Measurements from ENCODE around the gene ZNF581.

Gene ZNF581

DNA sequence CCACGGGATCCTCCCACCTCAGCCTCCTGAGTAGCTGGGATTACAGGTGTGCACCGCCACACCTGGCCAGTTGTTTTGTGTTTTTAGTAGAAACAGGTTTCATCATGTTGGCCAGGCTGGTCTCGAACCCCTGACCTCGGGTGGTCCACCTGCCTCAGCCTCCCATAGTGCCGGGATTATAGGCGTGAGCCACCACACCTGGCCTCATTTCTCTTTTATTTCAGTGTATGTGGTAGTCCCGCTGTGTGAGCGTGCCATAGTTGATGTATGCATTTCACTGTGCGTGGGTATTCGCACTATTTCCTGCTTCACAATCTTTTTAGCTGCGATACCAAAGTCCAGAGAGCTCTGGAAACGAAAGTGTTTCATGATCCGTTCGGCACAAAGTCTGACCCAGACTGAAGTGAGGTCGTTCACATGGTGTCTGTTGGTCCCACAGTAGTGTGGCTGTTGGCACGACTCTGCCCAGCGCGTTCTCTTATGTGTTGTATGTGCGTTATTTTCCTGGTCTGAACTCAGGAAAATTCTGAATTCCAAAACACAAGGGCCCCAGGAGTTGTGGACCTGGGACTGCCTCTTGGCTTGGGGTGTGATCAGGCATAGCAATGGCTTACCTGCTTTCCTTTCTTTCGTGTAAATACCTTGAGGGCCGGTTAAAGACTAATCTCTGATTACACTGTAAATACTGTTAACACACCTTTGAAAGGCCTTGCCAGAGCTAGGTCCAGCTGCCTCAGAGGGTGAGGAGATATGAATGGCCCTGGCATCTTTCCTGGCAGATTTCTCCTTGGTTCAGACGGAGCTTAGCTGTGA, 40.2 kb downstream of the ZNF581 start:
- DNase-seq: no peak

DNA sequence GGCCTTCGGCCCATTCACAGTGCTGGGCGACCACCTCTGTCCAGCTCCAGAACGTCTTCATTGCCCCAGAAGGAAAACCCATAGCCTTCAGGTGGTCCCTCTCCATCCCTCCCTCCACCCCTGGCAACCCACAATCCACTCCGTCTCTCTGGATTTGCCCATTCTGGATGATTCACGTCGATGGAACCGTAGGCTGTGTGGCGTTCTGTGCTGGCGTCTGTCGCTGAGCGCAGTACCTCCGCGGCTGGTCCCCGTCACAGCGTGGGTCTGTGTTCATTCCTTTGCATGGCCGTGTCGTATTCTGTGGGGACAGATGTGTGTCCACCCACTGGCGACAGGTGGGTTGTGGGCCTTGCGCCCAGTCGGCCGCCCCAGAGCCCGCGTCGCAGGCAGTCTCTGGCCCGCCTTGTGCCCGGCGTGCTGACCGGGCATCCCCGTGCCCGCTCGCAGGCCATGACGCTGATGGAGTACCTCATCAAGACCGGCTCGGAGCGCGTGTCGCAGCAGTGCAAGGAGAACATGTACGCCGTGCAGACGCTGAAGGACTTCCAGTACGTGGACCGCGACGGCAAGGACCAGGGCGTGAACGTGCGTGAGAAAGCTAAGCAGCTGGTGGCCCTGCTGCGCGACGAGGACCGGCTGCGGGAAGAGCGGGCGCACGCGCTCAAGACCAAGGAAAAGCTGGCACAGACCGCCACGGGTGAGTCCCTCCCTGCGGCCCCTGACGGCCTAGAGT, 41.7 kb downstream of the ZNF581 start:
- no peak for DNase-seq

DNA sequence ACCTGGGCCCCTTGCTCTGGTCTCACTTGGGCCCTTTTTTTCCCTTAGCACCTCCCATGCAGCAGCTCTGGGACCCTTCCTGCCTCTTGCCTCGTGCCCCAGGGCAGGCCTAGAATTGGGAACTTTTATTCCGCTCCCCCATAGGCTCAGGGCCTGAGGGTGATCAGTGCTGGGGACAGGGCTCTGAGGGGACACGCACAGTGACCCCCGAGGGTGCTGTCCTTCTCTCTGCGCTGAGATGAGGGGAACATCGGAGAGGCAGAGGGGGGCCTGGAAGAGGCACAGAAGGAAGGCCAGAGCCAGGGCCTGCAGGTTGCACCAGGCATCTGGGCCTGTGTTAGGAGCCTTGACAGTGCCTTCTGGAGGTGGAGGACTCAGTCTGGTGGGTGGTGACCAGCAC, 42.3 kb downstream of the ZNF581 start:
- no peak for DNase-seq

DNA sequence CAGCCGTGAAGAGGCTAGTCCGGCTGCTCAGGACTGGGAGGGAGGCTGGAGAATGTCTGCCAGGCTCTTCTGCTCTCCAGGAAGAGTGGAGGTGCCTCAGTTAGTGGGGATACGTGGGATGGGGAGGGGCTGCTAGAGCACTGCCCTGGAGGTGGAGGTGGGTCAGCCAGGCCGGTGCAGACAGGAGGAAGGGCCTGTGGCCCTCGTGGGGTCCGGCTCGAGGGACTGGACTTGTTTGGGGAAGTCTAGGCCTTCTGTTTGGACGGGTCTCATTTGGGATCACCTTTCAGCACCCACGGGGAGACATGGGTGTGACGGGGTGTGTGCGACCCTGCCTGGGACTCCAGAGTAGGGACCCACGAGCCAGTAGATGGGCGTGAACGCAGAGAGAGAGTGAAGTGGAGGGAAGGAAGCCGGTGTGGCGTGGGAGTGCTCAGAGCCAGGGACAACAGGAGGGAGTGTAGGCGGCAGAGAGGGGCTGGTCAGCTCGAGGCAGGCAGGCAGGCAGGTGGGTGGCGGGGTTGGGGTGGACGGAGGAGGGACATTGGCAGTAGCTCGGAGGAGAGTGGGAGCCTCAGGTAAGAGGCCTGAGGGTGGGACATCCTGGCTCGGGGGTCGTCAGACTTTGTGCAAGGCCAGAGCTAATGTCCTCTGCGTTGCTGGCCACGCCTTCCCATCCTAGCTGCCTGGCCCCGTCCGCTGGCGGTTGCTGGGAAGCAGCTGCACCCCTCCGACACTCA, 43.0 kb downstream of the ZNF581 start:
- DNase-seq: no peak

DNA sequence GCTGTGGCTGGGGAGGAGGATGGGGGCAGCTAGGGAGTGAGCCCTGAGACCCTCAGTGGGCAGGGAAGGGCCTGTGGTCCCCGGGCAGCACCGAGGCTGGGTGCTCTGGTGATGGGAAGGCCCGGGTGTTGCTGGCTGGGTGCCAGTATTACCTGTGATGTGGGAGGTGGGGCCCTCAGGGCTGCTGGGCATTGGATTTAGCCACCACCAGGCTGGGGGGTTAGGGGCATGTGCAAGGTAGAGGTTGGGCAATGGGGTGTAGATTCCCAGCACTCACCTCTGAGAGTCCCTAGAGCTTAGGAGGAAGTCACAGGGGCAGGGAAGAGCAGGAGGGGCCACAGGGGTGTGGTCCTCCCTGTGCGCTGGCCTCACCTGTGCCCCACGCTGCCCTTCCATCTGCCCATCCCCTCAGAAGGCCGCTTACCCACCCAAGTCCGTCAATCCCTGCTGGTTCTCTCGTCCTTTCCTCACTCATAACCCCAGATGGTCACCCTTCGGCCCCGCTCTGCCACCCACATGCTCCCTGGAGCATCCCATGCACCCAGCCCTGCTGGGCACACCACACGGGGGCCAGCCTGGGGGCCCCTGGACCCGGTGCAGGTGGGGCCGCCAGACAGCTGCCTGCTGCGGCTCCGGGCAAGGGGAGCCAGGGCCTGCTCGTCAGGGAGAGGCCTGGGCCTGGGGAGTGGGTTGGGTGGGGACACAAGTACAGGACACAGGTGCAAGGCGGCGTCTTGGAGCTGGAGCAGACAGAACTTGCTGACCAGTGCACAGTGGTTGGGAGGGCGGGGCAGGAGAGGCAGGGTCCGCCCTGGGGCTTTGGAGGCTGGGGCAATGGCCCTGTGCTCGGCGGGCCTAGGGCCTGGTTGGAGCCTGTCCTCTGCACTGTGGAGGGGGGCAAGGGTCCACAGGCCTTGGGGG, 44.1 kb downstream of the ZNF581 start:
- no peak for DNase-seq

DNA sequence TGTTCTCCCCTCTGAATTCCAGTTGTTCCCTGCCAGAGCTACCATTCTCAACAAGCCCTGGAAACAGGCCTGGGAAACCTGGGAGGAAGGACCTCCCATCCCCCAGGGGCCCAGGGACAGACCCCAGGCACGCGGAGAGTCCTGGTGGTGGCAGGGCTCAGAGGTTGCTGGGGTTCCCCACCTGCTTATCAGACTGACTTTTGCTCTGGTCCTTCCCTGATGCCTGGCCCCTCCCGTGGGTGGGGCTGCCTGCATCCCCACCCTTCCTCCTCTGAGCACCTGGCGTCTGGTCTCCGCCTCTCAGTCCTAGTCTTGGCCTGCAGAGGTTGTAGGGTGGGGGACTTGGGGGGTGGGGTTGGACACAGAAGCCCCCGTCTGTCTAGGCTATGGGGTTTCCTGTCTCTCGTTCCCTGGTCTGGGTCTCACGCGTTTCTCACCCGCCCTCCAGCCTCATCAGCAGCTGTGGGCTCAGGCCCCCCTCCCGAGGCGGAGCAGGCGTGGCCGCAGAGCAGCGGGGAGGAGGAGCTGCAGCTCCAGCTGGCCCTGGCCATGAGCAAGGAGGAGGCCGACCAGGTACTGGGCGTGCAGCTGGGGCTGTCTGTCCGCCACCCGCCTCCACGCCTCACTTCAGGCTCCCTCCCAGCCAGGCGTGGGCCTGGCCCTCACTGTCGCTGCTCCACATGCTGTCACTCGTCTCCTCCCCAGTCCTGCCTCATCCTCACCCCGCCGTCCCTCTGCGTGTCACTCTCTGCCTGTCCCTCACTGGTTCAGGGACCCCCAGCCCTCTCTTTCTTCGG, 45.2 kb downstream of the ZNF581 start:
- DNase-seq: no peak

DNA sequence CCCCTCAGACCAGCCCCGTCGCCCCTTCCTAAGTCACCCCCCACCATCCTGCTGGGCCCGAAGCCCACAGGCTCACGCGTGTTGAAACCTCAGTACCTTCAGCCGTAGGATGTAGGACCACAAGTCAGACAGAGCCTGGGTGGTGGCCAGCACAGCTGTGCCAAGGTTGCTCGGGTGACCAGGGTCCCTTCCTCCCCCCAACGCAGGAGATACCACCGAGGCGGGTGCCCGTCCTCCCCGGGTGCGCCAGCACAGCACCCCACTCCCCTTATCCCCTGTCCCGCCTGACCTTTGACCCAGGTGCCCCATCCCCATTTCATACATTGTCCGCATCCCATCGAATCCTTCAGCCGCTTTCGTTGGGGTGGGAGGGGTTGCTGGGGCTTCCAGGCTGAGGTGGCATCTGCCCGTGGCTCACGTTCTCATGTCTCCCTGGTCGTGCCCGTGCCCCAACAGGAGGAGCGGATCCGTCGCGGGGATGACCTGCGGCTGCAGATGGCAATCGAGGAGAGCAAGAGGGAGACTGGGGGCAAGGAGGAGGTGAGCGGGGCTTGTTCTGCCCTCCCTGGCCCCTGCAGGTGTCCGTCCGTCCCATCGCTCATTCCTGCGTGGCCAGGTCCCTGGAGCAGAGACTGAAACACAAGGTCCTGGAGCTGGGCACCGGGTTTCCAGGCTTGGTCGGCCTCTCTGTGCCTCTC, 46.1 kb downstream of the ZNF581 start:
- DNase-seq: no peak

DNA sequence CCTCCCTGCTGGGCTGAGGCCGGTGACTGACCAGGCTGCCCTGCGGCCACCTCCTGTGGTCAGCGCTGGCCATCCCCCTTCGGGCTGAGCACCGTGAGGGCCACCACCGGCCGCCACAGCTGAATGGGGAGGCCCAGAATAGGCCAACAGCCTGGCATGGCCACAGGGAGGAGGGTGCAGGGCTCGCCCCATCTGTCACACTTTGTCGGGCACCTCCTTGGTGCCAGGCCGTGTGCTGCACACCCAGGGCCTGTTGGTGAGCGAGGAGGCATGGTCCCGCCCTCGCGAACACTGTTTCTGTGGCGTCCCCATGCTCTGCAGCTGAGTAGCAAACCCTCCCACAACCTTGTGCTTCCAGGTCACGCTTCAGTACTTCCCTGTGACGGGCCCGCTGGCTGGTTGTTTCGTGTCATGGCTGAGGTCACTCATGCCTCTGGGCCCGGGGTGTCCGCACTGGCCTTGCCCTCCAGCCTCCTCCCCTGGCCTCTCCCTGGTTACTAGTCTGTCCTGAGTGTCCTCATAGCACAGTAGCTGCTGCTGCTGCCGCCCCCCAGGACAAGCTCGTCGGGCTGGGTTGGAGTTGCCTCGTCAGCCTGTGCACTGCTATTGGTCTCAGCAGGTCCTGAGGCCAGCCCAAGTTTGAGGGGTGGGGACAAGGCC, 46.8 kb downstream of the ZNF581 start:
- no peak for DNase-seq

DNA sequence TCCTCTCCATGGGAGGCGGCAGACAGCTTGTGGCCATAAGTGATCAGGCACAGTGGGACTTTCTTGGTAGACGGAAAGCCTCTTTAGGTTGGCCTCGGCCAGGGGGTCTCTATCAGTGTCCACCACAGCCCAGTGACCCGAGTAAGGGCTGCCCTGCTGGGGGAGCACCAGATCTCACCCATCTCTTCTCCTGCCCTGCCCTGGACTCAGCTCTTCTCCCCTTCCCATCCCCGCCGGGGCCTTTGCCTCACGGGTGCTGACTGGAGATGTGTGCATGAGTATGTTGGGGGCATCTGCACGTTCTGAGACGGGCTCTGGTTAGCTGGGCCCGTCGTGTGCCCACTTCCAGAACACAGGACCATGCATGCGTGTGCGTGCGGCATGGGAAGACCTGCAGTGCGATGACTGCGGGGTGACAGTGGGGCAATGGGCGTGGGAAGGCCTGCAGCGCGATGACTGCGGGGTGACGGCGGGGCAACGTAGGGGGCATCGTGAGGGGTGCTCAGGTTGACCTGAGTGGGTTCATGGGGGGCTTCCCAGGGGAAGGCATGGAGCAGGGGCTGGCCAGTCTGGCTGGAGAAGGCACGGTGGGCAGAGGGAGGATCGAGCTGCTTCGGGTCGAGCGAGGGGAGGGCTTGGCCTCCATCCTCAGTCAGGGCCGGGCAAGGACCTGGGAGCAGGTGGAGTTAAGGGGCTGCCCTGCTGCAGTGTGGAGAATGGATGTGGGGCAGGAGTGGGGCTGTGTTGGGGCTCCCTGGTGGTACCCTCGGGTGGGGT, 47.5 kb downstream of the ZNF581 start:
- no peak for DNase-seq

DNA sequence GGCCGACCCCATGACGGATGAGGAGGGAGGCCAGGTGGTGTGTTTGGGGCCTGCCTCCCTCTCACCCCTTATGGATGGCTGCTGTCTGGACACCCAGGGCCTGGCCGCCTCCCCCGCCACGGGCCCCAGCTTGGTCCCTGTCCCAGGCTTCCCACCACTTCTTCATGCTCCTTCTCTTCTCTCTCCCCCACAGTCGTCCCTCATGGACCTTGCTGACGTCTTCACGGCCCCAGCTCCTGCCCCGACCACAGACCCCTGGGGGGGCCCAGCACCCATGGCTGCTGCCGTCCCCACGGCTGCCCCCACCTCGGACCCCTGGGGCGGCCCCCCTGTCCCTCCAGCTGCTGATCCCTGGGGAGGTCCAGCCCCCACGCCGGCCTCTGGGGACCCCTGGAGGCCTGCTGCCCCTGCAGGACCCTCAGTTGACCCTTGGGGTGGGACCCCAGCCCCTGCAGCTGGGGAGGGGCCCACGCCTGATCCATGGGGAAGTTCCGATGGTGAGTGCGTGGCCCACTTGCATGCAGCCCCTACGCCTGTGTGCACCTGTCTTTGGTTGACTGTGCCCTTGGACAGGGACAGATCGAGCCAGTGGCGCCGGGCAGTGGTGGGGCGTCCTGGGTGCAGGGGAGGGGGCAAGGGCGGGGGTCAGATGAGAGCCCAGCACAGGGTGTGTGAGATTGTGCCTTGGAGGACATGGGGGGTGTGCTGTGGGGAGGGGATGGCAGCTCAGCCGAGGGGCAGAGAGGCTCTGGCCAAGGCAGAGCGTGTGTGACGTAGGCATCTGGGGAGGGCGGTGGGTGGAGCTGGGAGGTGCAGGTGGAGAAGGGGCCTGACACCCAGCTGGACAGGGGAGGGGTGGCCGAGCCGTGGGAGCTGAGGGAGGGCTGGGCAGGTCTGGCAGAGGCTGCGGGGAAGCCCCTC, 48.4 kb downstream of the ZNF581 start:
- DNase-seq: no peak

DNA sequence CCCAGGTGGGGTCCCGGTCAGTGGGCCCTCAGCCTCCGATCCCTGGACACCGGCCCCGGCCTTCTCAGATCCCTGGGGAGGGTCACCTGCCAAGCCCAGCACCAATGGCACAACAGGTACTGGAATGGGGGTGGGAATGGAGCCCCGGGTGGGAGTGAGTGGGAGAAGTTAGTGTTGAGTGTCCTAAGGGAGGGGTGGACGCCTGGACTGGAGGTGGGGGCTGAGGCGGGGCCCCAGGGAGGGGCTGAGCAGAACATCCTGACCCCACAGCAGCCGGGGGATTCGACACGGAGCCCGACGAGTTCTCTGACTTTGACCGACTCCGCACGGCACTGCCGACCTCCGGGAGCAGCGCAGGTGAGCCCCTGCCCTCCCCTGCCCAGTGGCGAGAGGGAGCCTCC, 49.2 kb downstream of the ZNF581 start:
- no peak for DNase-seq

DNA sequence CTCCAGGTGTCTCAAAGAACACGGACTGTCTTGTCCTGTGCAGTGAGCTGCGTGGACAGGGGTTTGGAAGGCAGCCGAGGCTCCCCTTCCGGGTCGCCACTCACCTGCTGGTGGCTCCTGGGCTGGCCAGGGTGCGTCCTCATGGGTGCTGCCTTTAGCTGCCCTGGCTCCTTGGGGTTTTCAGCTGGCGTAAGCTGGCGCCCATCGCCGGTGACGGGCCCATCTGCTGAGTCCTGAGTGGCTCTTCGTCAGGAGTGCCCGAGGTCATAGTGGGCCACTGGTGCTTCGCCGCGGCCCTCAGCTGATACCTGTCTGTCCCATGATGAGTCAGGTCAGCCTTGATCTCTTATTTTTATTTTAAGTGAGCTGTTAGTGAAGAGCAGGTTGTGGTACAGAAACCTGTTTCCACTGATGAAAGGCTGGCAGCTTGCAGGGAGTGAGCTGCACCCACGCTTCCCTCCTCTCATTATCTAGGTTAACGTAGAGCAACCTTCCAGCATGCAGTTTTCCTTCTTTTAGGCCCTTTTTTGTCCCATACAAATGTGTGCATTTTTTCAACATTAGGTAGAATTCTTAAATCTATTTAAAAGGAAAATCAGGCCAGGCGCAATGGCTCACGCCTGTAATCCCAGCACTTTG, 50.0 kb downstream of the ZNF581 start:
- DNase-seq: no peak

DNA sequence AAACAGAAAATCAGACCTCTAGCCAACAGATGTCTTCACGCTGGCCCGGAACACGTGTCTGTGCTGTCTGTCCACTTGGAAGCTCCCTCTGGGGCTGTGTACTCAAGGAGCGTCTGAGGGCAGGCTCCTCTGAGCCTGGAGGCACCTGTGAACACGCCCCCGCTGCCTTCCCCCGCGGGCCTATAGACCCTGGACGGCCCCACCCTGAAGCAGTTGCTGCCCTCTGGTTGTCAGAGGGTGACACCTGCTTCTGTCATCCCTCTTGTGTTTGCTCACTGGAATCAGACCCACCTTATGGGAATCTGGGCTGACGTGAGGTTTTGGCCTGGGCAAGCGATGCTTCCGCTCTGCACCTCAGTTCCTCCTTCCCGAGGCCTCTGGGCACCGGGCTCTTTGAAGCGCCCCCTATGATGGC, 50.8 kb downstream of the ZNF581 start:
- DNase-seq: no peak

DNA sequence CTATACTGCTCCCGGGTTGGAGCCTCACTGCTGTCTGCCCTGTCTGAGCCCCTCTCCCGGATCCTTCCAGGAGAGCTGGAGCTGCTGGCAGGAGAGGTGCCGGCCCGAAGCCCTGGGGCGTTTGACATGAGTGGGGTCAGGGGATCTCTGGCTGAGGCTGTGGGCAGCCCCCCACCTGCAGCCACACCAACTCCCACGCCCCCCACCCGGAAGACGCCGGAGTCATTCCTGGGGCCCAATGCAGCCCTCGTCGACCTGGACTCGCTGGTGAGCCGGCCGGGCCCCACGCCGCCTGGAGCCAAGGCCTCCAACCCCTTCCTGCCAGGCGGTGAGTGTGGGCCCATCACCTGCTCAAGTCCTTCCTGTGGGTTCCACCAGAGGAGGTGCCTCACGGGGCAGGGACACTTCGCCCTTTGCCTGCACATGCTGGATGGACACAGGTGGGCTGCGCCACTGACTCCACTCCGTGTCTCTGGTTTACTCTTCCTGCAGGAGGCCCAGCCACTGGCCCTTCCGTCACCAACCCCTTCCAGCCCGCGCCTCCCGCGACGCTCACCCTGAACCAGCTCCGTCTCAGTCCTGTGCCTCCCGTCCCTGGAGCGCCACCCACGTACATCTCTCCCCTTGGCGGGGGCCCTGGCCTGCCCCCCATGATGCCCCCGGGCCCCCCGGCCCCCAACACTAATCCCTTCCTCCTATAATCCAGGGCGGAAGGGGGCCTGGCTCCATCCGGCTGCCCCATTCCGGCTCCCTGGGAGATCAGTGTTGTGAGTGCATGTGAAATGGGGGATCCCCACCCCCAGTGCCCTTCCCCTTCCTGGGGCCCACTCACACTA, 51.4 kb downstream of the ZNF581 start:
- no peak for DNase-seq
